Right cardiac atrium (tissue), 5 donors: ENCODE results near the gene ABLIM2. TPM values are rescaled to one million over a fixed set of nuclear protein-coding genes. Genes with fewer than 3 reads are reported as not detected.
A peak's percentile ranks its signal among the peaks of the same experiment; 100 is the strongest.
"Not testable (repeated sequence)": the region's sequence is repeated elsewhere in the genome, so short reads cannot be mapped to it uniquely, and the experiment has no call there.

Source experiments
- ATAC-seq, 2 donors: fragments of 200-7000 bp; cut with Tn5 transposase; one replicate each; pipeline versions ENCODE4 v1.8.0 to v1.9.1; 2020; ENCODE audit warnings: moderate library complexity in 2 of 2, mild to moderate bottlenecking in 1 of 2
- DNase-seq, 3 donors: peaks; one replicate each; pipeline ENCODE4 v3.0.0-alpha.2; 2020
- H3K27ac ChIP-seq: one replicate; pipeline ENCODE4 v1.5.1; 2013; ENCODE audit warnings: mild to moderate bottlenecking, low read length, control low read depth, moderate library complexity
- H3K27me3 ChIP-seq: one replicate; pipeline ENCODE4 v1.6.1; 2013; ENCODE audit not compliant: control insufficient read depth, insufficient read depth
- H3K4me1 ChIP-seq: one replicate; pipeline ENCODE4 v1.6.1; 2013; ENCODE audit warnings: low read length; ENCODE audit not compliant: control insufficient read depth, insufficient read depth
- H3K4me3 ChIP-seq: one replicate; pipeline ENCODE4 v1.5.1; 2013; ENCODE audit warnings: low read length, control low read depth
- H3K9me3 ChIP-seq: one replicate; pipeline ENCODE4 v1.6.1; 2013; ENCODE audit warnings: low read length; ENCODE audit not compliant: control insufficient read depth
- WGBS: extraction: QIAGEN DNeasy Blood & Tissue Kit; methylation state at CpG from one replicate; pipeline ENCODE4 v1.1.7; 2013; 5-methylcytosine and 5-hydroxymethylcytosine counted together
- intact Hi-C, 4 donors: fragments of 100-400 bp; cut with DNase I; formaldehyde crosslinking; loops; one replicate each; pipeline versions ENCODE4 v1.11.0 to v1.14.0; 2022 to 2023
- polyA plus RNA-seq: library from polyadenylated mRNA; stranded (reverse); fragments of 200-250 nt; gene quantifications from one replicate; pipeline ENCODE4 v1.2.3, GENCODE V29; 2013
- total RNA-seq, 4 donors: library from RNA; stranded (reverse); fragmentation: NEBNext Ultra II Directional; extraction: Animal tissue kit (Norgen Biotek cat#: 25700); gene quantifications; one replicate each; pipeline ENCODE4 v1.2.1, GENCODE V29; 2021
- donor health status: healthy with polysubstance abuse.
- donor health status: DM: no; HTN: yes; CAD: no.
- donor health status: DM: no; HTN: no; CAD: no.
- donor health status: DM: no; HTN: yes; CAD: no; lungs with severe emphysema.
- donor health status: DM: yes; HTN: yes; CAD: no.

ABLIM2 gene
- total and polyA plus RNA-seq, 5 donors, result 4.2 to 17.4 (median 8.9) TPM

GRCh38 chr4:8147231-8147970, 11.2 kb downstream of the ABLIM2 start:
- no peak overlapping the region for H3K4me3 ChIP-seq
- peaks cover 4% of the 10 kb centered on the region for H3K4me1 ChIP-seq
- ATAC-seq (no peak), DNase-seq (peak in 2 of 3 donors; percentile 24 to 25)
- no peak overlapping the region for H3K27ac ChIP-seq
- H3K27me3 ChIP-seq, result no peaks in the 10 kb centered on the region
- WGBS, result 67% methylated on average over 19 of the region's 19 CpGs
- no peaks in the 10 kb centered on the region for H3K9me3 ChIP-seq
- intact Hi-C loops, result no loop called here

- H3K4me3 ChIP-seq, result no peak overlapping the region
- 70% methylated on average over 9 of the region's 9 CpGs for WGBS
- intact Hi-C loops, result no loop called here
- no peak overlapping the region for H3K27ac ChIP-seq
- DNase-seq (peak in 1 of 3 donors; percentile 4), ATAC-seq (no peak)
- H3K27me3 ChIP-seq, result no peaks in the 10 kb centered on the region
- no peaks in the 10 kb centered on the region for H3K9me3 ChIP-seq
- H3K4me1 ChIP-seq, result peaks cover 4% of the 10 kb centered on the region
Observed at GRCh38 chr4:8146157-8146556, 12.5 kb downstream of the ABLIM2 start.

- intact Hi-C loops, result no loop called here
Observed at GRCh38 chr4:8144359-8144758, 14.3 kb downstream of the ABLIM2 start.

GRCh38 chr4:8143392-8144140, 15.0 kb downstream of the ABLIM2 start:
- DNase-seq, result peak in 2 of 3 donors; percentile 44 to 48
- peaks cover 4% of the 10 kb centered on the region for H3K4me1 ChIP-seq
- intact Hi-C loops, result no loop called here
- no peak for ATAC-seq
- H3K9me3 ChIP-seq, result no peaks in the 10 kb centered on the region
- no peak overlapping the region for H3K27ac ChIP-seq
- H3K4me3 ChIP-seq, result no peak overlapping the region
- no peaks in the 10 kb centered on the region for H3K27me3 ChIP-seq
- 75% methylated on average over 11 of the region's 11 CpGs for WGBS

More at GRCh38 chr4:8144359-8144758, 14.3 kb downstream of the ABLIM2 start:
- H3K27ac ChIP-seq, result no peak overlapping the region
- WGBS, result 36% methylated on average over 15 of the region's 15 CpGs
- DNase-seq (peak in 2 of 3 donors; percentile 55 to 62), ATAC-seq (peak; percentile 12 to 25)
- H3K27me3 ChIP-seq, result no peaks in the 10 kb centered on the region
- H3K4me3 ChIP-seq, result no peak overlapping the region
- peaks cover 4% of the 10 kb centered on the region for H3K4me1 ChIP-seq
- no peaks in the 10 kb centered on the region for H3K9me3 ChIP-seq

GRCh38 chr4:8142556-8142955, 16.1 kb downstream of the ABLIM2 start:
- ATAC-seq (peak in 1 of 2 donors; percentile 2), DNase-seq (peak in 2 of 3 donors; percentile 27 to 42)
- peaks cover 4% of the 10 kb centered on the region for H3K4me1 ChIP-seq
- no peaks in the 10 kb centered on the region for H3K27me3 ChIP-seq
- no peak overlapping the region for H3K27ac ChIP-seq
- no peak overlapping the region for H3K4me3 ChIP-seq
- 74% methylated on average over 9 of the region's 9 CpGs for WGBS
- intact Hi-C loops, result no loop called here
- no peaks in the 10 kb centered on the region for H3K9me3 ChIP-seq

- Histone ChIP-seq H3K27ac (no peak overlapping the region), H3K4me3 (no peak overlapping the region), H3K9me3 (no peaks in the 10 kb centered on the region), H3K4me1 (peaks cover 4% of the 10 kb centered on the region), H3K27me3 (no peaks in the 10 kb centered on the region)
- WGBS, result 71% methylated on average over 9 of the region's 9 CpGs
- ATAC-seq, result peak; percentile 46 to 47
- peak in 2 of 3 donors; percentile 48 to 55 for DNase-seq
- intact Hi-C loops, result no loop called here
Observed at GRCh38 chr4:8141935-8142334, 16.7 kb downstream of the ABLIM2 start.

GRCh38 chr4:8140915-8141314, 17.7 kb downstream of the ABLIM2 start:
- Histone ChIP-seq H3K9me3 (no peaks in the 10 kb centered on the region), H3K27ac (no peak overlapping the region), H3K27me3 (no peaks in the 10 kb centered on the region), H3K4me1 (peaks cover 4% of the 10 kb centered on the region), H3K4me3 (no peak overlapping the region)
- intact Hi-C loops, result no loop called here
- ATAC-seq (no peak), DNase-seq (peak in 1 of 3 donors; percentile 11)
- 79% methylated on average over 6 of the region's 6 CpGs for WGBS

- H3K4me3 ChIP-seq, H3K27me3 ChIP-seq, H3K4me1 ChIP-seq, ATAC-seq, H3K9me3 ChIP-seq, intact Hi-C loops, DNase-seq, H3K27ac ChIP-seq: not testable (repeated sequence)
- WGBS, result 97% methylated on average over 5 of the region's 5 CpGs
Observed at GRCh38 chr4:8139726-8140125, 18.9 kb downstream of the ABLIM2 start.

GRCh38 chr4:8136972-8137710, 21.5 kb downstream of the ABLIM2 start:
- no peak for ATAC-seq
- peak in 2 of 3 donors; percentile 26 to 40 for DNase-seq
- H3K9me3 ChIP-seq, result no peaks in the 10 kb centered on the region
- H3K4me1 ChIP-seq, result no peaks in the 10 kb centered on the region
- no peak overlapping the region for H3K4me3 ChIP-seq
- H3K27me3 ChIP-seq, result no peaks in the 10 kb centered on the region
- H3K27ac ChIP-seq, result no peak overlapping the region
- 90% methylated on average over 19 of the region's 19 CpGs for WGBS
- intact Hi-C loops, result no loop called here

- H3K4me1 ChIP-seq, result no peaks in the 10 kb centered on the region
- no peak for ATAC-seq
- H3K9me3 ChIP-seq, result no peaks in the 10 kb centered on the region
- DNase-seq, result peak in 2 of 3 donors; percentile 24 to 29
- H3K4me3 ChIP-seq, result no peak overlapping the region
- H3K27ac ChIP-seq, result no peak overlapping the region
- H3K27me3 ChIP-seq, result no peaks in the 10 kb centered on the region
- WGBS, result 82% methylated on average over 12 of the region's 12 CpGs
- intact Hi-C loops, result no loop called here
Observed at GRCh38 chr4:8136529-8136928, 22.1 kb downstream of the ABLIM2 start.

GRCh38 chr4:8135666-8136065, 22.9 kb downstream of the ABLIM2 start:
- DNase-seq (peak; percentile 61 to 80 (median 77)), ATAC-seq (peak; percentile 83 to 86)
- no peaks in the 10 kb centered on the region for H3K9me3 ChIP-seq
- intact Hi-C loops, result no loop called here
- WGBS, result 73% methylated on average over 15 of the region's 15 CpGs
- no peak overlapping the region for H3K4me3 ChIP-seq
- no peaks in the 10 kb centered on the region for H3K4me1 ChIP-seq
- H3K27me3 ChIP-seq, result no peaks in the 10 kb centered on the region
- H3K27ac ChIP-seq, result no peak overlapping the region
